NCI-H774 (cell line): ENCODE results near the gene ARMH3.
"Not testable (repeated sequence)": the region's sequence is repeated elsewhere in the genome, so short reads cannot be mapped to it uniquely, and the experiment has no call there.

Experiments
- DNase-seq: peaks from one replicate; lab custom pipeline; 2025; lab: John Stamatoyannopoulos, UW

The ARMH3 gene

DNA sequence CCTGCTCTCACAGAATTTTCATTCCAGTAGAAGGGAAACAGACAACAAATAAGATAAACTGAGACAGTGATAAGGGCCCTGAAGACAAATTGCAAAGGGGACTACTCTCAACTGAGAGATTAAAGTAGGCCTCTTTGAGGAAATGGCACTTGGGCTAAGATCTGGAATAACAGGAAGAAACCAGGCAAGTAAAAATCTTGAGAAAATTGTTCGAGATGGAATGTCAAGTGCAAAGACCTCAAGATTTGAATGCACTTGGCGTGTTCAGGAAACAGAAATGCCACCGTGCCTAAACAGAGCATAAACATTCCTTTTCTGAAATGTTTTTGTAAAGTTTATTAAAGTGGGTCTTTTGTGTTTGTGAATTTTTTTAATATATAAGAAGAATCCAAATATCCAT, 10.7 kb downstream of the ARMH3 start:
- DNase-seq = no peak

DNA sequence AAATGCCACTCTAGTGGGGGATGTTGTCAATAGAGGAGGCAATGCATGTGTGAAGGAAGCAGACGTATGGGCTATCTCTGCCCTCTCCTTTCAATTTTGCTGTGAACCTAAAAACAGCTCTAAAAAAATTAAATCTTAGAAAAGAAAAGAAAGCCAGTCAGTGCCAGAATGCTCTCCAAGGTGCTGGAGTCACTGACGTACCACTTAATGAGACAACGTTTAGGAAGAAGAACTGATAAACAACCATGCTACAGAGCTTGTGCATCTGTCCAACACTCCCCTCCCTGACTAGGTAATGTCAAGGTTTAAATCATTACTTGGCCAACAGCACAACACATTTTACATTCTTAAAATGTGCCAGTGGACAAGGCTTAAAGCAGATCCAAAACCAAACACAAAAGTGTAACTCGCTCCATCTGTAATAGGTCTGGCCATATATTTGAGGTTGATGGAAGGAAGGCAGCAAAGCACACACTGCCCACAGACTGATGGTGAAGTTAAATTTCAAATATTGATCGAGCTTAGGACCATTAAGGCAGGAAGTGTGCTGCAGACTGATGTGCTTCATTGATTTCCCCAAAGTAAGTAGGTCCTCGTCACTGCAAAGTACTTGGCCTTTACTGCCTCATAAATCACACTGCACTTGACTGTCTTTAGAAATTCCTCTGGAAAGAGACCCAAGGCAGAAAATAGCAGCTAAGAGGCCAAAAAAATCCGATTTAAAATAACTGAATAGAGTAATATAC, 15.5 kb downstream of the ARMH3 start:
- DNase-seq = no peak

DNA sequence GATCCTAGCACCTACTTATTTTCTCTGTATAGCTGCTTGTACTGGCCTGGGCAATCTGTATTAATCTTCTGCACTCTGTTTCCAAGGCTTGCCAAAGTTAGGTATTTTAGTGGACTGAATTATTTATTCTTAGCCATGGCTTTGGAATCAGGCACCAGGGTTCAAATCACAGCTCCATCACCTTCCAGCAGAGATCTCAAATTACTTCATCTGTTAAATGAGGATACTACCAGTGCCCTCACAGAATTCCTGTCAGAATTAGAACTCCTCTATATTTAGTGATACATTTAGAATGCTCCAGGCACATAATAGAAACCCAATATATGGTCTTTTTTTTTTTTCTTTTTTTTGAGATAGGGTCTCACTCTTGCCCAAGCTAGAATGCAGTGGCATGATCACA, 17.6 kb downstream of the ARMH3 start:
- no peak for DNase-seq

DNA sequence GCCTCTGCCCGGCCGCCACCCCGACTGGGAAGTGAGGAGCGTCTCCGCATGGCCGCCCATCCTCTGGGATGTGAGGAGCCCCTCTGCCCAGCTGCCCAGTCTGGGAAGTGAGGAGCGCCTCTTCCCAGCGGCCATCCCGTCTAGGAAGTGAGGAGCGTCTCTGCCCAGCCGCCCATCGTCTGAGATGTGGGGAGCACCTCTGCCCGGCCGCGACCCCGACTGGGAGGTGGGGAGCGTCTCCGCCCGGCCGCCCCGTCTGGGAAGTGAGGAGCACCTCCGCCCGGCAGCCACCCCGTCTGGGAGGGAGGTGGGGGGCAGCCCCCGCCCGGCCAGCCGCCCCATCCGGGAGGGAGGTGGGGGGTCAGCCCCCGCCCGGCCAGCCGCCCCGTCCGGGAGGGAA, 20.2 kb downstream of the ARMH3 start:
- DNase-seq = not testable (repeated sequence)

DNA sequence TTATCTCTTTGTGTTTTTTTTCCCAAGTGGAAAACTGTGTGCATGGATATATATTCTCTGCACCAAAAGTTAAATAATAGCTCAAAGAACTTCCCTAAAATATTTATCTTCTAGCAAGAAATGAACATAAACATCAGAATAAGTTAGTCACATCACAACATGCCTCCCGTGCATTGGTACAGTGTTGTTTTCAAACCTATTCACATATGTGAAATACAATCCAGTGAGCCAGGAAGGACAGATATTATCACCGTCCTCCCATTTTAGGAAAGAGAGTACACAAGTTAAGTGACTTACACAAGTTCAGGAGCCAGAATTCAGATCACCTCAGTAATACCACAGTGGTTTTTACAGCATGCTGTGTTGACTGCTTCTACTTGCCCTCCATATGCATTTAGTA, 22.2 kb downstream of the ARMH3 start:
- no peak for DNase-seq

DNA sequence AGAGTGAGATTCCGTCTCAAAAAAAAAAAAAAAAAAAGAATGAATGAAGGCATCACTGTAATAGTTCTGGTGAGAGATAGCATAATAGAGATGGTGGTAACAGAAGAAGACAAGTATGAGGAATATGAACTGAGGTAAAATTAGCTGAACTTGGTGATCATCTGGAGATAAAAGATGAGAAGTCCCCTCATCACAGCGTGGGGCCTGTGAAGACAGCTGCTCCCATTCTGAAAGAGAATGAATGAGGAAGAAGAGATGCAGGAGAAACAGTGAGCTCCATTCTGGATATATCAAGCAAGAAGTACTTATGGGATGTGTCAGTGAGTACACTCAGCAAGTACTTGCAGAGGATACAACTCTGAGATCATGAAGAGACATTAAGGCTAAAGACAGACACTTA, 28.7 kb downstream of the ARMH3 start:
- DNase-seq = no peak

DNA sequence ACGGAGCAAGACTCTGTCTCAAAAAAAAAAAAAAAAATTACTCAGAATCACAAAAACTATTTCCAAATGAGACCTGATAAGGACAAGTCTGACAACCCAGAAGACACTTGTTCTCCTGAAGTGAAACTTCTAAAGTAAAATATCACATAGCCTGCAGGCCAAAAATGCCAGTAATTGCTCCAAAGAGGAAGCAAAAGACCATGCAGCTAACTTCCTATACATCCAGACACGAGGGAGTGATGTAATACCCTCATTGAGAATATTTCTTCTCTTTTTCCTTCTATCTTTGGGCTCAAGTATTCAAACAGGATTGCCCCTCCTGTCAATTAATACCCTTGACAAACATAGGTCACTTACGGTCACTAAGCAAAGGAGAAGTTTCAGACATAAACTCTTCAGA, 31.2 kb downstream of the ARMH3 start:
- DNase-seq = no peak

DNA sequence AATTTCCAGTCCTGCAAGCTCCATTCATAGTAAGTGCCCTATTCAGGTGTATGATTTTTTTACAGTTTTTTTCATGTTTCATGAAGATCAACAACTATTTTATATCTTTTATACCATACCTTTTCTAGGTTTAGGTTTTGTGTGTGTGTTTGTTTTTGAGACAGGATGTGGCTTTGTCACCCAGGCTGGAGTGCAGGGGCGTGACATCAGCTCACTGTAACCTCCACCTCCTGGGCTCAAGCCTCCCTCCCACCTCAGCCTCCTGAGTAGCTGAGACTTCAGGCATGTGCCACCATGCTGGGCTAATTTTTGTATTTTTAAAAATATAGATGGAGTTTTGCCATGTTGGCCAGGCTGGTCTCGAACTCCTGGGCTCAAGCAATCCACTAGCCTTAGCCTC, 35.0 kb downstream of the ARMH3 start:
- no peak for DNase-seq

DNA sequence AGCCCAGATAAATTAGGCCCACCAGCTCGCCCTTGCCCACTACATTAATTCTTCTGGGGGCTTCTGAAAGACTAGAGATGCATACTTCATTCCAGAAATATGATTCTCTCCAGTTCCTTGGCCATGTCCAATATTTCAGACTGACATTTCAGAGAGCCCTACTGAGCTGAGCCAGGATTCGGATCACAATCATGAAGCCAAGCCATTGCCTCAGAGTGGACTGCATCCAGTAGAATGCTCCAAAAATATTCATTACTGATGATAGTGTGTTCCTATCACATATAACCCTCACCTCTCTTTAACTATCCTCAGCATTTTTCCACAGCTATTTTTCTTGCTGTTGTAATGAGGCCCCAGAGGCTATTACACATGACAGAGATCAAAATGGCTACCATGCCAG, 38.7 kb downstream of the ARMH3 start:
- no peak for DNase-seq

DNA sequence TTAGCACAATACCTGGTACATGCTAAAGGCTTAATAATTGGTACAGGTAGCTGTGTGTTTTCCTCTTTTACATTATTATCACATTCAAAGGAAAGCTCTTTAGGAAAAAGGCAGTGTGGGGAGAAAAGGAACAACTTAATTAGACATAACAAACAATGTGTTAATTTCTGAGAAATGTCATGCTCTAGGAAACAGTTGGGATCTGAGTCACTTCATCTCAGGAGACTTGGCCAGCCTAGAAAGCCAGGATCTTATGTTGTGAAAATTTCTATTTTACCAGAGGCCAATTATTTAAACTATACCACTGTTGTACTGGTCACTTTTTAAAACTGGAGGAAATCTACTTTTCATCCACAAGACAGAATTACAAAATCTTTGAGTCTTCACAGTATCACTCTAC, 39.6 kb downstream of the ARMH3 start:
- DNase-seq = no peak

DNA sequence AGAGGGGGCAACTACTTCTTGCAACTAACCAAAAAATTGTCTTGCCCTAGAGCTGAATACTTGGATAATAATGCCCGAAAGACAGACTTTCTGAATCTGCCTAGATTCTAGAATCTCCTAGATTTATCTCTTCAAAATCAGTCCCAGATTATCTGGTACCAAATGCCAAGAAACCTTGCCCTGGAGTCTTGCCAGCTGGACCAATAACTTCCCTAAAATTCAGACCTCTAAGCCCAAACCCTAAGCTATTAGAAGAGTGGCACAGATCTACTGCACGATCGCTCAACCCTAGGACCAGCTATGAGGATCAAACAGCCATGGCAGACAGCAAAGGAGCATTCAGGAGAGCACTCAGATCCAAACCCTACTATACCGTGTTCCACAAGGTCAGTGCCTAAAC, 45.0 kb downstream of the ARMH3 start:
- DNase-seq = no peak

DNA sequence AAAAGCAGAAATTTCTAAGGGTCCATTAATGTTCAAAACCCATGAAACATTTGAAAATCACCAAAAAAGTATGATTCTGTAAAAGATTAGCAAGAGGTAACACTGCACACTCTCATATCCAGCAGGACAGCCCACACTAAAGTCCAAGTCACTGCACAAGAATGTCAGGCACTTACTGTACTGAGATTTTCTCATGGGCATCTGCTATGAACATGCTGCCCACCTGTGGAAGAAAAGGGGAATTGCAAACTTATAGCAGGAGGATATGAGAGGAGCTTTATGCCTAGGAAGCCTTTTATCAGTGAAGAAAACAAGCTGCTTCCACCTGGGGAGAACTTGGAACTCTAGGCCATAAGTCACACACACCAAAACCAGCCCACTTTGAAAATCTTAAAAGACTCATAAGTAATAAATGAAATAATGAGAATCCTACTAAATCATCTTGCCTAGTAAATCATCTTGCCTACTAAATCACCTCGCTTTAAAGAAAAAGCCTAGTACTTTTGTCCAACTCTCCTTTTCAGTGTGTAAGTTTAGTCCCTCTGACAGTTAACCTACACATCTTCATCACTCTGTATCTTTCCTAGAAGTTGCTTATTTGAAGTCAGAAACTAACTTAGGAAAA, 46.1 kb downstream of the ARMH3 start:
- no peak for DNase-seq

DNA sequence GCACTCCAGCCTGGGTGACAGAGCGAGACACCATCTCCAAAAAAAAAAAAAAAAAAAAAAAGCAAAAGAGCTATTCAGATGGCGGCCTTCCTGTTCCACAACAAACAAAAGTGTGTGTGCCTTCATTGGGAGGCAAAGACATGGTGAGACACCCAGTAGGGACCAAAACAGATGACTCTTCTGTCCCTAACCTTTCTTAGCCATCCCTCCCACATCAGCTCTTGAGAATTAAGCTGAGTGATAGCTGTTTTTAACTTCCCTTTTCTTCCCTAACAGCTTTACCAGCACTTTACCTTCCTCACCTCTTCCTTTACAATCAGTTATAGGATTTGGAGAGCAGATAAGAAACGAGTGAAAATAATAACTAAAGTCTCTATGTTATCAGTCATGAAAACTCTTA, 48.2 kb downstream of the ARMH3 start:
- no peak for DNase-seq

DNA sequence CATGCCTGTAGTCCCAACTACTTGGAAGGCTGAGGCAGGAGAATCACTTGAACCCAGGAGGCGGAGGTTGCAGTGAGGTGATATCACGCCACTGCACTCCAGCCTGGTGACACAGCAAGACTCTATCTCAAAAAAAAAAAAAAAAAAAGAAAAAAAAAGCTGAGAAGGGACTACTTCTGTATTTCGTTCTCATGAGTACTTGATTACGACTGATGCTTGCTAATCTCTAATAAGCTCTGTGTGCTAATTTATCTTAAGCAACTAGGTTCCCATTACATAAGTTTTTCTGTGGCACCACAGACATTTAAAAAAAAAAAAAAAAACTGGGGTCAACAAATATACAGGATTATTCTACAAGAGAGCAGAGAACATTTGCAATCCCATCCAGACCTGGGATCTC, 48.9 kb downstream of the ARMH3 start:
- not testable (repeated sequence) for DNase-seq

DNA sequence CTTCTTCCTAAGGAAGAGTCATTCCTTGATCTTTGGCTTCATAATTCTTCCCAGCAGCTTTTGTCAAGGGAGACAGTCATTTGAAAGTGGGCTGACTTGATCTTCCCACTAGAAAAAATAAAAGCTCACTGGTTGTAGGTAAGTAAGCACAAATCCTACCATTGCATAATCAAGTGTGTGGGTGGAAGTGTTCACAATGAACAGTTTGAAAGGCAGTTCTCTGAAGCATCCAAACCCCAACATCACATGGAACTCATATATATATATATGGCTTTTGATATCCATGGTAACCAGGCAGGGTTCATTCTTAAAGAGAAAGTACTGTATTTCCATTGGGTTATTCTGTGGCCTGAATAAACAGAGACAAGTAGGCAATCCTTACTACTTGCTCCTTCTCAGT, 51.6 kb downstream of the ARMH3 start:
- DNase-seq = no peak

DNA sequence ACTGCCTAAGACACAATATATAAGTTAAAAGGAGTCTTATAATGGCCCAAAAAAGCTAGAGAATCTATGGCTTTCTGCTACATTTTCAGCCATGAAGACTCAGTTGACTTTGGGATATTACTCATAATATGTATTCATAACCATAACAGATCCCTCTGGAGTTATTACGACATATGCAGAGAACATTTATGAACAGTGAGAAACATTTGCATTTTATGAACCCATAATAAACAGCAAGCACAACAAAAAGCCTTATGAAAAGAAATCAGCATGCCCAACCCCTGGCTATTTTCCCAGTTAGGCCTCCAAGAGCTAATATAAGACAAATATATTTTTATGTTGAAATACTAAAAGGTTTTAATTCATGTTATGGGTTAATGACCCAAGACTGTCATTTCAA, 52.4 kb downstream of the ARMH3 start:
- no peak for DNase-seq

DNA sequence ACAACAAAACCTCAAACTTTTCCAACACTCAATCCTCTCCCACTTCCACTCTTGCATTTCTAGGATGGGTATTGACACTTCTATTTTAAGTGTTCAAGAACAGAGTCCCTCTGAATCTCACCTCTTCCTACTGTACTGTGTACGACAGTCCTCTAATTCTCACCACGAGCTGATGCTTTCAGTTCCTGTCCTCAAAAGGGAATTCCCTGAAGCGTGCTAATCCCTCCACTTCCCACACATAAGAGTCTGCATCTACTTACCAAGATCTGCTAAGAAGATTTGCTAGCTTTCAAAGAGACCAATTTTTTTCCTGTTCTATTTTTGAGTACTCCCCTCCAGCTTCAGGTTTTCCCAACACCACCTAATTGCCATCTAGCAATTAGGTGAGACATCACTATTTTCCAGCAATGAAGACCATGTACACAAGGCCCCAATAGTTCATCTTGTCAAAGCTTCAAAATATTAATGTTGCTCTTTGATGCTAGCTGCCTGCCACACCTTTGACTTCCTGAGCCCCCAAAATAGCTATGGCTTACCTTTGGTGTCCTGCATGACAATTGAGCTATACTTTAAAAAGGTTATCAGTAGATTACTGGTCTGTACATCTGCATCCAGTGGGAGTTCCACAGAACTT, 54.4 kb downstream of the ARMH3 start:
- no peak for DNase-seq

DNA sequence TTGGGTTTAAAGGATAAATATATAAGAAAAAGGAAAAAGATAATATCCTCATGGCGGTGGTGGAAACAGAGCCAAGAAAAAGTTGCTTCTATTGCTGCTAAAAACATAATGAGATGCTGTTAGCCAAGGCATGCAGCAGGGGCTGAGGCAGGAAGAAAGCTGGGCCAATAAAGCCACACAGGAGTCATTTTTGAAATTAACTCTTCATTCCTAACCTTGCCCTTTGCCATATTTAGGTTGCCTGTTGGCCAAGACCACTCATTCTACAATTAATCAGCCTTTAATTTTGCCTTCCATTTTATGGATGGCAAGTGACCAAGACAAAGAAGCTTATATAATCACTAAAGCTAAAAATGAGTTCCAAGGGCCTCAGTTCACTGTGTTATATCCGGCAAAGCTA, 58.2 kb downstream of the ARMH3 start:
- no peak for DNase-seq

DNA sequence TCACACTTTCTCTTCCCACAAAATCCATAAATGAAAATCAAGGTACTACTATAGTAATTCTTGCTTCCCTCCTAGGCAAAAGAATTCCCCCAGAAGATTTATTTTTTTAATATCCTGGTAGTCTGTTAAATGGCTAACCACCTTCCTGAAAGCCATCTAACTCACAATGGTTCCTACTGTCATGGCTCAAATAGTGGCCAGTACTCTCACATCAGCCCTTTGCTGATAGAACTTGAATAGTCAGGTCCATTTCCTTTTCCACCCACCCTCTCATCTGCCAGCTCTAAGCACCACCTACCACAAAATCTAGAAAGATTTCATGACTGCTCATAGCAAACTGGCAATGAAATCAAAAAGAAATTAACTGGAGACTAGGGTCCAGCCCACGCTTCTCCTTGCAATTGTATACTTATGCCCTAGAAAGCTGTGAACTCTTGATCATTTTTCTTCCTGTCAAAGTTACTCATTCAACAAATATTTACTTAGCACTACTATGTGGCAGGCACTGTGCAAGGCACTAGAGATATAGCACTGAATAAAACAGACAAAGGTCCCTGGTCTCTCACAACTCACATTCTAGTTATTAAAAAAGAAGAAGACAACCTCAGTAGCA, 60.4 kb downstream of the ARMH3 start:
- no peak for DNase-seq

DNA sequence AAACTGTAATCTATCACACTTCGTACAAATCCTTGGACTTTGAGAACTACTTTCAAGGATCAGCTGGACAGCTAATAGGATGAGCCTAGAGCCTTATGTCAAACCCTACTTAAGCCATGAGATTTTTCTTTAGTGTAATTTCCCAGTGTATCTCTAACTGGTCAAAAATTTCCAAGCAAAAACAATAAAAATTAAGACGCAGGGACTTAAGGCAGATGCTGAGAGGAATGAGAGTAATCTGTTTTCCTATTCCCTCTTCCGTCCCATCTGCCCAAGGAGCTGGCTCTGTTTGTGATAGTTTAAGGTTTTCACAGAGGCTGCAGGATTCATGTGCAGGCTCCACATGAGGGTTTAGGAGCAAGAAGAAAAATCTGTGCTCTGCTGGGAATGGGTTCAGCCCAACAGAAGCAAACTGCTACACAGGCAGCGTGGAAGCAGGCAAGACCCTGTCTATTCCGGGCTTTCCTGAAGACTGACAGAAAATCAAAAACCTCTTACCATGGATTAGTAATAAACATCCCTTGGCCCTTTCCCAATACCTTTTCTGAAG, 62.2 kb downstream of the ARMH3 start:
- DNase-seq = no peak

DNA sequence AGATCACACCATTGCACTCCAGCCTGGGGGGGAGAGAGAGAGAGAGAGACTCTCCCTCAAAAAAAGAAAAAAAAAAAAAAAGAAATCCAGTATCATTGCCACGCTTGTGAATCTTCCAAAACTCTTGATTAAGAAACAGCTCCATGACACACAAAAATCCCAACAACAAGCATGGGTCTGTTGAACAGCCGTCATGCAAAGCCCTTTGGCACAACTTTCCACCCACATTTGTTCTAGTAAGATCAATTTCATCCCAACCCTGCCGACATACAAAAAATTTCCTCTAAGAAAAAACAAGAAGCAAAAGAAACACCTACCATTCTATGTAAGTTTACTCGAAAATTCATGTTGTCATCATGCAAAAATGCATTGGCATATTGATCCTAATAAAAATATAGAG, 62.8 kb downstream of the ARMH3 start:
- no peak for DNase-seq

DNA sequence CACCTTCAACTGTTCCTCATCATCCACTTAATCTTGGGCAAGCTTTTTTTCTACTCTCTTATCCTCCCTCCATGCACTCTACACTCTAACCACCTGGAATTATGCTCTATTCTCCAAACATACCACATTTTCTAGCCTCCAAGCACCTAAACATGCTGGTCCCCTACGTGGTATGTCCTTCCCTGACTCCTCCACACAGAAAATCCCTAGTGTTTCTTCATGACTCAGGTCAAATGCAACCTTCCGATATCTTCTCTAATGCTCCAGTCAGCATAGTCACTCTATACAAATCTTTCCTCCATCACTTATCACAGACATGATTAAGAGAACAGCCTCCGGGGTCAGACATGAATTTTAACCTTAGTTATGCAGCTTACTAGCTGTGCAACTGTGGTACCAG, 68.8 kb downstream of the ARMH3 start:
- DNase-seq = no peak

DNA sequence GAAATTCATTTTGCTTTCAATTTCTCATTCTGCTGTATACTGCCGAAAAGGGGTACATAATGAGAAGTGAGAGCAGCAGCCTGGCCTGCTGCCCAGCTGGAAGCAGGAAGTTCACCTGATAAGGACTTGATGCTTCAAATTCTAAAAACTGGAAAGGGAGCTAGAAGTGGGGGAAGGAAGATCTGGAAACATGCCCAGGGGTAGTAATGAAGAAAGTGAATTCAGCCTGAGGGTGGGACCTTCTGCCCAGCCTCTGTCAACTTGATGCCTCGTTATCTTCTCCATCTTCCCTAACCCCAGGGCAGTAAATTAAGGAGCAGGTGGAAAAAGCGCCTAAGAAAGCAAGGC, 69.4 kb downstream of the ARMH3 start:
- no peak for DNase-seq
